OCI-LY1 (cell line): ENCODE measurements around the gene SEPTIN14.
"Not testable (repeated sequence)": the region's sequence is repeated elsewhere in the genome, so short reads cannot be mapped to it uniquely, and the experiment has no call there.

Experiments used
- CTCF ChIP-seq: fragments of 200-600 bp; sonication (generic), shearing (Covaris generic); IDR thresholded peaks from 2 replicates; pipeline ENCODE4 v1.5.1; 2017; ENCODE audit warnings: mild to moderate bottlenecking, antibody characterized with exemption, low read length, moderate library complexity, mixed read lengths
- EZH2 ChIP-seq: fragments of 200-600 bp; sonication (generic), shearing (Covaris generic); IDR thresholded peaks from 2 replicates; pipeline ENCODE4 v1.8.0; 2017; ENCODE audit warnings: borderline replicate concordance, mixed run types, mild to moderate bottlenecking, antibody characterized with exemption, low read length, moderate library complexity, mixed read lengths

GRCh38 chr7:55744706-55745105 lies 117.8 kb downstream of the SEPTIN14 start:
- not testable (repeated sequence) for TF ChIP-seq CTCF, EZH2
